WTC11 (cell line): ENCODE data around the gene FREM1. TPM values are rescaled to one million over a fixed set of nuclear protein-coding genes. Genes with fewer than 3 reads are reported as not detected.

ENCODE experiments used
- ATAC-seq: fragments of 200-7000 bp; cut with Tn5 transposase; 2 replicates; pipeline ENCODE4 v1.10.0; 2021; ENCODE audit warnings: mild to moderate bottlenecking, moderate library complexity
- CTCF ChIA-PET: fragments of 300-600 bp; sonication (Branson Sonifier 250); formaldehyde crosslinking; loops from one replicate; lab custom pipeline; 2021; ENCODE audit warnings: antibody characterized with exemption; lab: Charles Lee
- POLR2A ChIA-PET: fragments of 350-600 bp; sonication (Branson Sonifier 250); formaldehyde crosslinking; loops from one replicate; lab custom pipeline; 2021; ENCODE audit warnings: antibody characterized with exemption; lab: Charles Lee
- DNase-seq: peaks from one replicate; pipeline ENCODE4 v3.0.0; 2021; ENCODE audit warnings: low spot score
- H3K27ac Mint-ChIP-seq: 2 replicates; pipeline ENCODE4 v1.8.0; 2021; ENCODE audit warnings: mixed read lengths
- H3K27me3 Mint-ChIP-seq: 2 replicates; pipeline ENCODE4 v1.8.0; 2021; ENCODE audit warnings: low read depth, mild to moderate bottlenecking, moderate library complexity, mixed read lengths
- H3K36me3 Mint-ChIP-seq: 2 replicates; pipeline ENCODE4 v1.8.0; 2021; ENCODE audit warnings: mixed read lengths
- H3K4me1 Mint-ChIP-seq: 2 replicates; pipeline ENCODE4 v1.8.0; 2022; ENCODE audit warnings: mixed read lengths
- H3K4me3 Mint-ChIP-seq: 2 replicates; pipeline ENCODE4 v1.8.0; 2021; ENCODE audit warnings: mild to moderate bottlenecking, moderate library complexity, mixed read lengths
- H3K9me3 Mint-ChIP-seq: 2 replicates; pipeline ENCODE4 v1.8.0; 2021; ENCODE audit warnings: mixed read lengths
- CREB1 ChIP-seq: sonication (generic); formaldehyde crosslinking; IDR thresholded peaks from 2 replicates; pipeline ENCODE4 v1.8.0; 2023; ENCODE audit warnings: mild to moderate bottlenecking, missing genetic modification reagents
- ELF4 ChIP-seq: sonication (generic); formaldehyde crosslinking; IDR thresholded peaks from 2 replicates; pipeline ENCODE4 v1.8.1; 2022; ENCODE audit warnings: low read depth, mild to moderate bottlenecking, moderate library complexity, missing genetic modification reagents
- EMX1 ChIP-seq: fragments of 250-450 bp; sonication (Bioruptor Pico); IDR thresholded peaks from 2 replicates; pipeline ENCODE4 v1.8.0; 2021; ENCODE audit warnings: mild to moderate bottlenecking
- ESRRA ChIP-seq: sonication (generic); formaldehyde crosslinking; IDR thresholded peaks from 2 replicates; pipeline ENCODE4 v1.8.1; 2022; ENCODE audit warnings: mild to moderate bottlenecking, missing genetic modification reagents, borderline replicate concordance
- FOXP1 ChIP-seq: sonication (generic); formaldehyde crosslinking; IDR thresholded peaks from 2 replicates; pipeline ENCODE4 v1.8.0; 2022; ENCODE audit warnings: missing genetic modification reagents, mild to moderate bottlenecking, moderate library complexity, borderline replicate concordance
- GABPB1 ChIP-seq: sonication (generic); formaldehyde crosslinking; IDR thresholded peaks from 2 replicates; pipeline ENCODE4 v1.8.1; 2023; ENCODE audit warnings: mild to moderate bottlenecking, missing genetic modification reagents
- GRHL2 ChIP-seq: fragments of 250-450 bp; sonication (Bioruptor Pico); IDR thresholded peaks from 2 replicates; pipeline ENCODE4 v1.8.0; 2022; ENCODE audit warnings: mild to moderate bottlenecking, moderate library complexity; ENCODE audit not compliant: insufficient replicate concordance, severe bottlenecking
- JAZF1 ChIP-seq: fragments of 250-450 bp; sonication (Bioruptor Pico); IDR thresholded peaks from 2 replicates; pipeline ENCODE4 v1.9.0; 2021; ENCODE audit warnings: moderate library complexity, mild to moderate bottlenecking, inconsistent platforms
- MYBL2 ChIP-seq: sonication (generic); formaldehyde crosslinking; IDR thresholded peaks from 2 replicates; pipeline ENCODE4 v1.8.1; 2023; ENCODE audit warnings: mild to moderate bottlenecking, moderate library complexity, missing genetic modification reagents
- NFE2L1 ChIP-seq: sonication (generic); formaldehyde crosslinking; IDR thresholded peaks from 2 replicates; pipeline ENCODE4 v1.8.1; 2023; ENCODE audit warnings: missing genetic modification reagents
- NFYB ChIP-seq: sonication (generic); formaldehyde crosslinking; conservative IDR thresholded peaks from 2 replicates; pipeline ENCODE4 v1.8.0; 2022; ENCODE audit warnings: low read depth, missing genetic modification reagents
- NR1H2 ChIP-seq: sonication (generic); formaldehyde crosslinking; IDR thresholded peaks from 2 replicates; pipeline ENCODE4 v1.9.0; 2021; ENCODE audit warnings: mild to moderate bottlenecking, moderate library complexity, missing genetic modification reagents
- RELA ChIP-seq: sonication (generic); formaldehyde crosslinking; IDR thresholded peaks from 2 replicates; pipeline ENCODE4 v1.8.1; 2022; ENCODE audit warnings: missing genetic modification reagents, mild to moderate bottlenecking, borderline replicate concordance
- SMAD4 ChIP-seq: sonication (generic); formaldehyde crosslinking; IDR thresholded peaks from 2 replicates; pipeline ENCODE4 v1.8.0; 2022; ENCODE audit warnings: mild to moderate bottlenecking, missing genetic modification reagents
- ZNF317 ChIP-seq: sonication (generic); formaldehyde crosslinking; IDR thresholded peaks from 2 replicates; pipeline ENCODE4 v1.8.1; 2023; ENCODE audit warnings: low read depth, mild to moderate bottlenecking, moderate library complexity, missing genetic modification reagents, borderline replicate concordance
- ZNF416 ChIP-seq: fragments of 250-450 bp; sonication (Bioruptor Pico); IDR thresholded peaks from 2 replicates; pipeline ENCODE4 v1.9.0; 2021; ENCODE audit warnings: mild to moderate bottlenecking, inconsistent platforms
- total RNA-seq: library from RNA; stranded (reverse); gene quantifications from 3 replicates; pipeline ENCODE4 v1.2.3, GENCODE V29; 2021
- TF ChIP-seq, protein P1 (sequence below): sonication (generic); formaldehyde crosslinking; IDR thresholded peaks from 2 replicates; pipeline ENCODE4 v1.8.1; 2022; ENCODE audit warnings: missing genetic modification reagents, borderline replicate concordance
- TF ChIP-seq, protein P2 (sequence below): fragments of 250-450 bp; sonication (Bioruptor Pico); IDR thresholded peaks from 2 replicates; pipeline ENCODE4 v1.9.0; 2021; ENCODE audit warnings: mild to moderate bottlenecking, borderline replicate concordance
- TF ChIP-seq, protein P3 (sequence below): sonication (generic); formaldehyde crosslinking; IDR thresholded peaks from 2 replicates; pipeline ENCODE4 v1.8.1; 2022; ENCODE audit warnings: low read depth, mild to moderate bottlenecking, moderate library complexity, missing genetic modification reagents, borderline replicate concordance
- TF ChIP-seq, protein P4 (sequence below): fragments of 250-450 bp; sonication (Bioruptor Pico); IDR thresholded peaks from 2 replicates; pipeline ENCODE4 v1.9.0; 2021; ENCODE audit warnings: mild to moderate bottlenecking
- TF ChIP-seq, protein P5 (sequence below): sonication (generic); formaldehyde crosslinking; IDR thresholded peaks from 2 replicates; pipeline ENCODE4 v1.8.1; 2023; ENCODE audit warnings: mild to moderate bottlenecking, missing genetic modification reagents, moderate library complexity
- TF ChIP-seq, protein P6 (sequence below): sonication (generic); formaldehyde crosslinking; IDR thresholded peaks from 2 replicates; pipeline ENCODE4 v1.8.1; 2023; ENCODE audit warnings: mild to moderate bottlenecking, moderate library complexity, missing genetic modification reagents

FREM1 gene
- total RNA-seq, 1 experiment from 2014 or later, result 2.8 TPM

DNA sequence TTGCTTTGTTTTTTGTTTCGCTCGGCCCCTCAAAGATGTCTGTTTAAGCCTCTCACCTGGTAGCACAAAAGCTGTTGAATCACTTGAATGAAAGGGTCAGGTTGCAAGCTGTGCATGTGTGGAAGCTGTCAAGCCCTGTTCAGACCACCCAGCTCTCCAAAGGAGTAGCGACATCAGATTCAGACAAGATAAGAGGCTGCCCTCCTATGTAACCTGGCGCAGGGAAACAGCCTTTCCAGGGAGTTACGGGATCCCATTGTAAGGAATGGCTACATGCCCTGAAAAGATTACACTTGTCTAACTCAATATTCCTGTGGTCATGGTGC, 2.9 kb downstream of the FREM1 start (continued):
- TF ChIP-seq, protein P1, sequence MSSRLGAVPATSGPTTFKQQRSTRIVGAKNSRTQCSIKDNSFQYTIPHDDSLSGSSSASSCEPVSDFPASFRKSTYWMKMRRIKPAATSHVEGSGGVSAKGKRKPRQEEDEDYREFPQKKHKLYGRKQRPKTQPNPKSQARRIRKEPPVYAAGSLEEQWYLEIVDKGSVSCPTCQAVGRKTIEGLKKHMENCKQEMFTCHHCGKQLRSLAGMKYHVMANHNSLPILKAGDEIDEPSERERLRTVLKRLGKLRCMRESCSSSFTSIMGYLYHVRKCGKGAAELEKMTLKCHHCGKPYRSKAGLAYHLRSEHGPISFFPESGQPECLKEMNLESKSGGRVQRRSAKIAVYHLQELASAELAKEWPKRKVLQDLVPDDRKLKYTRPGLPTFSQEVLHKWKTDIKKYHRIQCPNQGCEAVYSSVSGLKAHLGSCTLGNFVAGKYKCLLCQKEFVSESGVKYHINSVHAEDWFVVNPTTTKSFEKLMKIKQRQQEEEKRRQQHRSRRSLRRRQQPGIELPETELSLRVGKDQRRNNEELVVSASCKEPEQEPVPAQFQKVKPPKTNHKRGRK (CRISPR knock-in tag), result no peak
- TF ChIP-seq SMAD4 (no peak), GABPB1 (CRISPR knock-in tag) (no peak), GRHL2 (CRISPR knock-in tag) (no peak), JAZF1 (CRISPR knock-in tag) (no peak)

DNA sequence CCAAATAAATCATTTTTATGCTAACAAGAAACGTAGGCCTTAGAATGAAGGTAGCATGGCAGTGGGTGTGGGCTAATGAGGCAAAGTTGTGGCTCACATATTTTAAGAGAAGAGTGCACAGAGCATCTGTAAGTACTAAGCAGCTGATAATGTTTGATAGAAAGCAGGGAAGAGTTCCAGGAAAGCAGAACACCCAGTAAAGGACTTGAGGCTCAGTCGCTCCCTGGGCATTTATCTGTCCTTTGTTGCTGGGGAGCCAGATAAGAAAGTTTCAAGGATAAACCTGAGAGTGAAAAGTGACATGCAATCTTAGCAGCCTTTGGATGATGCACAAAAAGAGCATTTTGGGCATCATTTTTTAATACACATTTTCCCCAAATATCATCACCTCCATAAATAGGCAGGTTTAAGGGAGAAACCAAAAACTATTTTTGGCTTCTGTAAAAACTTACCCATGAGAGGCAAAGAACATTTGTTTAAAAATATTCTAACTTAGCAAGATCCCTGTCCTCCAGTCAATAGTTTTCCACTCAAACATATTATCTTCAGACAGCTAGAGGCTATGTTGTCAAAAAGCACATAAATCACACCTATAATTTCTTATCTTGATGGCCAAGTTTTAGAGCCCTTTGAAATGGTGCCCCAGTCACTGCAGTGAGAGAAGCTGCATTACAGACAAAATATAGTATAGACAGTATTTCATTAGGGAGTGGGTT, 3.4 kb downstream of the FREM1 start:
- Mint-ChIP-seq H3K27ac (peak overlapping the region; percentile 11), H3K36me3 (no peaks in the 10 kb centered on the region), H3K4me1 (peaks cover 41% of the 10 kb centered on the region), H3K9me3 (no peaks in the 10 kb centered on the region), H3K27me3 (no peaks in the 10 kb centered on the region), H3K4me3 (no peak overlapping the region)
- no peak for ATAC-seq
- no peak for DNase-seq
- TF ChIP-seq, protein P2, sequence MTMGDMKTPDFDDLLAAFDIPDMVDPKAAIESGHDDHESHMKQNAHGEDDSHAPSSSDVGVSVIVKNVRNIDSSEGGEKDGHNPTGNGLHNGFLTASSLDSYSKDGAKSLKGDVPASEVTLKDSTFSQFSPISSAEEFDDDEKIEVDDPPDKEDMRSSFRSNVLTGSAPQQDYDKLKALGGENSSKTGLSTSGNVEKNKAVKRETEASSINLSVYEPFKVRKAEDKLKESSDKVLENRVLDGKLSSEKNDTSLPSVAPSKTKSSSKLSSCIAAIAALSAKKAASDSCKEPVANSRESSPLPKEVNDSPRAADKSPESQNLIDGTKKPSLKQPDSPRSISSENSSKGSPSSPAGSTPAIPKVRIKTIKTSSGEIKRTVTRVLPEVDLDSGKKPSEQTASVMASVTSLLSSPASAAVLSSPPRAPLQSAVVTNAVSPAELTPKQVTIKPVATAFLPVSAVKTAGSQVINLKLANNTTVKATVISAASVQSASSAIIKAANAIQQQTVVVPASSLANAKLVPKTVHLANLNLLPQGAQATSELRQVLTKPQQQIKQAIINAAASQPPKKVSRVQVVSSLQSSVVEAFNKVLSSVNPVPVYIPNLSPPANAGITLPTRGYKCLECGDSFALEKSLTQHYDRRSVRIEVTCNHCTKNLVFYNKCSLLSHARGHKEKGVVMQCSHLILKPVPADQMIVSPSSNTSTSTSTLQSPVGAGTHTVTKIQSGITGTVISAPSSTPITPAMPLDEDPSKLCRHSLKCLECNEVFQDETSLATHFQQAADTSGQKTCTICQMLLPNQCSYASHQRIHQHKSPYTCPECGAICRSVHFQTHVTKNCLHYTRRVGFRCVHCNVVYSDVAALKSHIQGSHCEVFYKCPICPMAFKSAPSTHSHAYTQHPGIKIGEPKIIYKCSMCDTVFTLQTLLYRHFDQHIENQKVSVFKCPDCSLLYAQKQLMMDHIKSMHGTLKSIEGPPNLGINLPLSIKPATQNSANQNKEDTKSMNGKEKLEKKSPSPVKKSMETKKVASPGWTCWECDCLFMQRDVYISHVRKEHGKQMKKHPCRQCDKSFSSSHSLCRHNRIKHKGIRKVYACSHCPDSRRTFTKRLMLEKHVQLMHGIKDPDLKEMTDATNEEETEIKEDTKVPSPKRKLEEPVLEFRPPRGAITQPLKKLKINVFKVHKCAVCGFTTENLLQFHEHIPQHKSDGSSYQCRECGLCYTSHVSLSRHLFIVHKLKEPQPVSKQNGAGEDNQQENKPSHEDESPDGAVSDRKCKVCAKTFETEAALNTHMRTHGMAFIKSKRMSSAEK (CRISPR knock-in tag), result no peak
- TF ChIP-seq ZNF317 (no peak), EMX1 (CRISPR knock-in tag) (no peak), ZNF416 (CRISPR knock-in tag) (no peak), NFYB (CRISPR knock-in tag) (no peak), ELF4 (no peak), NR1H2 (CRISPR knock-in tag) (no peak), ESRRA (CRISPR knock-in tag) (no peak), RELA (CRISPR knock-in tag) (no peak), CREB1 (CRISPR knock-in tag) (no peak)
- TF ChIP-seq, protein P3, sequence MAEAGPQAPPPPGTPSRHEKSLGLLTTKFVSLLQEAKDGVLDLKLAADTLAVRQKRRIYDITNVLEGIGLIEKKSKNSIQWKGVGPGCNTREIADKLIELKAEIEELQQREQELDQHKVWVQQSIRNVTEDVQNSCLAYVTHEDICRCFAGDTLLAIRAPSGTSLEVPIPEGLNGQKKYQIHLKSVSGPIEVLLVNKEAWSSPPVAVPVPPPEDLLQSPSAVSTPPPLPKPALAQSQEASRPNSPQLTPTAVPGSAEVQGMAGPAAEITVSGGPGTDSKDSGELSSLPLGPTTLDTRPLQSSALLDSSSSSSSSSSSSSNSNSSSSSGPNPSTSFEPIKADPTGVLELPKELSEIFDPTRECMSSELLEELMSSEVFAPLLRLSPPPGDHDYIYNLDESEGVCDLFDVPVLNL (CRISPR knock-in tag), result no peak
- CTCF ChIA-PET, result interaction anchor here (1.2 to 1.6 kb wide), 2 partner anchors 17 to 60 kb away, joined by 4 to 5 read pairs; no protein-coding TSS in a partner anchor
- POLR2A ChIA-PET, result no interaction called here

DNA sequence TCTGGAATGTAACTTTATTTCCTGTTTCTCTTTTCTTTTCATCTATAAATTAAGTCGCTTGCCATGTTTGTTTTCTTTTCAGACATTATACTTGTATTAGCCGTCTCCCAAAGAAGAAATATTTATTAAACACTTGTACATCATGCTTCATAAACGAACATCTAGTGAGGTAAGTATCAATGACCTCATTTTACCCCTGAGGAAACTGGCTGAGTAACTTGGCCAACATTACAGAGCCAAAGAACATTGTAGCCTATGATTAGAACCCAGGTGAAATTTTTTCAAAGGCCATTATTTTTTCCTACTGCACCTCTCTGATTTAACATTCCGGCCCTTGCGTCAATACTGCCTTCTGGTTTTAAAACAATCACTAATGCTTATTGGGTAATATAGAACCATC, 4.2 kb downstream of the FREM1 start:
- Mint-ChIP-seq H3K27ac (no peak overlapping the region), H3K27me3 (no peaks in the 10 kb centered on the region), H3K4me1 (peaks cover 43% of the 10 kb centered on the region), H3K36me3 (no peaks in the 10 kb centered on the region), H3K4me3 (no peak overlapping the region), H3K9me3 (no peaks in the 10 kb centered on the region)
- ChIA-PET POLR2A (no interaction called here), CTCF (no interaction called here)
- DNase-seq (no peak), ATAC-seq (no peak)
- TF ChIP-seq, protein P4, sequence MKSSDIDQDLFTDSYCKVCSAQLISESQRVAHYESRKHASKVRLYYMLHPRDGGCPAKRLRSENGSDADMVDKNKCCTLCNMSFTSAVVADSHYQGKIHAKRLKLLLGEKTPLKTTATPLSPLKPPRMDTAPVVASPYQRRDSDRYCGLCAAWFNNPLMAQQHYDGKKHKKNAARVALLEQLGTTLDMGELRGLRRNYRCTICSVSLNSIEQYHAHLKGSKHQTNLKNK (CRISPR knock-in tag), result no peak
- TF ChIP-seq, protein P3 (CRISPR knock-in tag), result no peak
- TF ChIP-seq NFE2L1 (CRISPR knock-in tag), result no peak
- TF ChIP-seq, protein P5, sequence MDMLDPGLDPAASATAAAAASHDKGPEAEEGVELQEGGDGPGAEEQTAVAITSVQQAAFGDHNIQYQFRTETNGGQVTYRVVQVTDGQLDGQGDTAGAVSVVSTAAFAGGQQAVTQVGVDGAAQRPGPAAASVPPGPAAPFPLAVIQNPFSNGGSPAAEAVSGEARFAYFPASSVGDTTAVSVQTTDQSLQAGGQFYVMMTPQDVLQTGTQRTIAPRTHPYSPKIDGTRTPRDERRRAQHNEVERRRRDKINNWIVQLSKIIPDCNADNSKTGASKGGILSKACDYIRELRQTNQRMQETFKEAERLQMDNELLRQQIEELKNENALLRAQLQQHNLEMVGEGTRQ (CRISPR knock-in tag), result no peak
- TF ChIP-seq, protein P6, sequence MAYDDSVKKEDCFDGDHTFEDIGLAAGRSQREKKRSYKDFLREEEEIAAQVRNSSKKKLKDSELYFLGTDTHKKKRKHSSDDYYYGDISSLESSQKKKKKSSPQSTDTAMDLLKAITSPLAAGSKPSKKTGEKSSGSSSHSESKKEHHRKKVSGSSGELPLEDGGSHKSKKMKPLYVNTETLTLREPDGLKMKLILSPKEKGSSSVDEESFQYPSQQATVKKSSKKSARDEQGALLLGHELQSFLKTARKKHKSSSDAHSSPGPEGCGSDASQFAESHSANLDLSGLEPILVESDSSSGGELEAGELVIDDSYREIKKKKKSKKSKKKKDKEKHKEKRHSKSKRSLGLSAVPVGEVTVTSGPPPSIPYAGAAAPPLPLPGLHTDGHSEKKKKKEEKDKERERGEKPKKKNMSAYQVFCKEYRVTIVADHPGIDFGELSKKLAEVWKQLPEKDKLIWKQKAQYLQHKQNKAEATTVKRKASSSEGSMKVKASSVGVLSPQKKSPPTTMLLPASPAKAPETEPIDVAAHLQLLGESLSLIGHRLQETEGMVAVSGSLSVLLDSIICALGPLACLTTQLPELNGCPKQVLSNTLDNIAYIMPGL (CRISPR knock-in tag), result no peak
- no peak for TF ChIP-seq FOXP1
- no peak for TF ChIP-seq MYBL2
- no peak for TF ChIP-seq ELF4
